GM21390 (cell line): Measurements from ENCODE around the gene EPHA2.
"Not testable (repeated sequence)": the region's sequence is repeated elsewhere in the genome, so short reads cannot be mapped to it uniquely, and the experiment has no call there.

Experiments
- ATAC-seq: cut with Tn5 transposase; IDR thresholded peaks from one replicate; pipeline ENCODE4 v1.9.1; 2021; ENCODE audit not compliant: unreplicated experiment

EPHA2 gene

DNA sequence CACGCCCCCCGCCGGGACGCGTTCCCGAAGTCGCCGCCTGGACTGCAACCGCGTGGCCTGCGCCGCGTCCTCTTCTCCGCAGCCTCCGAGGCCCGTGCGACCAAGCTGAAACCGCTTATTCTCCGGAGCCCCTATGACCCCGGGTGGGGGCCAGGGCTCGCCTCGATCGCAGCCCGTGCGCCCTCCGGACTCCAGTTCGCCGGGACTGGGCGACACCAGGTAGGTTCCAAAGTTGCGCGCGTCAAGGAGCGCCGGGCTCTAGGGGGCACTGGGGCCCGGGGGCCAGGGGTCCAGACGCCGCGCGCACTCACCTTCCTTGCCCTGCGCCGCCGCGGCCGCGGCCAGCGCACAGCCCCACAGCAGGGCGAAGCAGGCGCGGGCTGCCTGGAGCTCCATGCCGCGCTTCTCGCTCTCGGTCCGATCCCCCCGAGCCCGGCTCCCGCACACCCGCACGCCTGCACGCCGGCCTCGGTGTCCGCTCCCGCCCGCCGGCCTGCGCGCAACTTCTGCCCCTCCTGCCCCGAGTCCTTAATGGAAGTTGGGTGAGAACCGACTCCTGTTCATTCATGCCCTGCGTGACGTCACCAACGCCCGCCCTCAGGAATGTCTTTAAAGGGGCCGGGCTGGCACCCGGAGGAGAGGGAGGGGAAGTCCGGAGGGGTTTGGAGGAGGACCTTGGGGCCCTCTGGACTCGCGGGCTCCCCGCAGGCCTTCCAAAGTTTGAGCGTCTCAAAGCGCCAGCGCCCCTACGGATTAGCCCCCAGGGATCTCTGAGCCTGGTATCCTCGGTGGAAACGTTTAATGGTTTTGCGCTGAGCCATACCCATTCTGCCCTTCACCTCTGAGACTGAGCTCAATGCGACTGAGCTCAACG lies at the start of gene EPHA2:
TSS of gene EPHA2 (minus strand) at position 533 of the 874 bp plus-strand sequence. CDS start at position 396, 137 bp downstream.
- no peak for ATAC-seq

DNA sequence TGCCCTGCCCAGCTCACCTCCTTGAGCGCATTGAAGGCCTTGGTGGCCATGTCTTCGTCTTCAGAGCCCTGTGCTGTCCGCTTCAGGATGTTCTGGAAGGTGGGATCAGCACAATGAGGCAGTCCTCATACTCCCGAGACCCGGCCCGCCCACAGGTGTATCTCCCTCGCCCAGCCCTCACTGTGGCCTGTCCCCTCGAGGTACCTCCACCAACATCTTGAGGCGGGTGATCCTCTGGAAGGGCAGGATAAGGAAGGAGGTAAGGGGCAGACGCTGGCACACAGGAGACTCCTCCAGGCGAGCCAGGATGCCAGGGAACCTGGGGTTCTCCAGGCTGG lies 49.4 kb upstream of the EPHA2 start:
- no peak for ATAC-seq

DNA sequence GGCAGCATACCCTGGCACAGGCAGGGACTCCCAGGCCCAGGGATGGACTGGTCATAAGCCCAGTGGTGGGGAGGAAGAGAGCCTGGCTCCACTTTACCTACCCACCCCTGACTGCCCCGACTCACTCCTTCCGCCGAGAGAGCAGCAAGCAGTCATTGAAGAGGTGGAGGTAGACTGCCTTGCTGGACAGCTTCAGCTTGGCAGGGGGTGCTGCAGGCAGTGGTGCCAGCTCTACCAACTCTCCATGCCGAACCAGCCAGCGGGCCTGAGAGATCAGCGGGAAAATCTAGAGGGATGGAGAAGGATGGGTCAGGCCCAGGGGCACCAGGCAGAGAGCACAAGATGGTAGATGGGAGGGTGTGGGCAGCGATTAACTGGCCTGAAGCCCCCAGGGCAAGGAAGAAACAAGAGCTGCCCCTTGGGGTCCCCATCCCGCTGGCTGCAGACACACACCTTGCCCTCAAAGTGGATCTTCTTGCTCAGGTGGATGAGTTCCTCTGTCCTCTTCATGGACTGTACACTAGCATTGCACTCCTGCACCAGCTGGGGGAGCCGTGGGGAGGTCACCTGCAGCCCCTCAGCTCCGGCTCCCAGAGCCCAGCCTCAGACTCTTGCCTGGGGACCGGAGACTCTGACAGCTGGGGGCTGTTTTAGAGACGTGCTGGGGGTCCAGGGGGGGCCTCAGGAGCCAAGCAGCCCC lies 48.9 kb upstream of the EPHA2 start:
- ATAC-seq: no peak

DNA sequence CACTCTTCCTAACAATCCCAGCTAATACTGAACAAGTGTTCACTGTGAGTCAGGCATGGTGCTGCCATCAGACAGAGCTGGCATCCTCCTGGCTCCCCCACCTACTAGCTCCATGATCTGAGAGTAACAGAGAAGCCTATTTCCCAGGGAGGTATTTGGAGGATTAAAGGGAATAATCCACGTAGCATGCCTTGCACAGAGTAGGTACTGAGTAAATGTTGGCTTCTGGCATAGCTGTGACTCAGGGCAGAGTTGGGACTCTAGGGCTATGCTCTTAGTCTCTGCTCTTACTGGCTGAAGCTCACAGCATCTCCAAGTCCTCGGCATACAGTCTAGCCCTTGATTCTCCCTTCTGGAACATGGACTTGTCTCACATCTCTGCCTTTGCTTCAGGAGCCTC lies 48.3 kb upstream of the EPHA2 start:
- ATAC-seq: no peak

DNA sequence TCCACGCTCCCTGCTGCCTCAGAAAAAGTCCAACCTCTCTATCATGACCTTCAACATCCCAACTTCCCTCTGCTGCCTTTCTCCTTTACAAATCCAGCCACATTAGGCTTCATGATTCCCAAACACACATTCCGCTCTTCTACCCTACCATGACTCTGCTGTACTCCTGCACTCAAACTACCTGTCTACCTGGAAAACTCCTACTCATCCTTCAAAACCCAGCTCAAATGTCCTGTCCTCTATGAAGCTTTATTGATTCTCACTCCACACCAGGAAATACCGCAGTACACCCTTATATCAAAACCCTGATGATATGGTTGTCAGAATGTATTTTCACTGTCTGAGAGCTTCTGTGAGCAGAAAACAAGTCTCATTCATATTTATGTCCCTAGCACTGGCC lies 47.7 kb upstream of the EPHA2 start:
- ATAC-seq: no peak

DNA sequence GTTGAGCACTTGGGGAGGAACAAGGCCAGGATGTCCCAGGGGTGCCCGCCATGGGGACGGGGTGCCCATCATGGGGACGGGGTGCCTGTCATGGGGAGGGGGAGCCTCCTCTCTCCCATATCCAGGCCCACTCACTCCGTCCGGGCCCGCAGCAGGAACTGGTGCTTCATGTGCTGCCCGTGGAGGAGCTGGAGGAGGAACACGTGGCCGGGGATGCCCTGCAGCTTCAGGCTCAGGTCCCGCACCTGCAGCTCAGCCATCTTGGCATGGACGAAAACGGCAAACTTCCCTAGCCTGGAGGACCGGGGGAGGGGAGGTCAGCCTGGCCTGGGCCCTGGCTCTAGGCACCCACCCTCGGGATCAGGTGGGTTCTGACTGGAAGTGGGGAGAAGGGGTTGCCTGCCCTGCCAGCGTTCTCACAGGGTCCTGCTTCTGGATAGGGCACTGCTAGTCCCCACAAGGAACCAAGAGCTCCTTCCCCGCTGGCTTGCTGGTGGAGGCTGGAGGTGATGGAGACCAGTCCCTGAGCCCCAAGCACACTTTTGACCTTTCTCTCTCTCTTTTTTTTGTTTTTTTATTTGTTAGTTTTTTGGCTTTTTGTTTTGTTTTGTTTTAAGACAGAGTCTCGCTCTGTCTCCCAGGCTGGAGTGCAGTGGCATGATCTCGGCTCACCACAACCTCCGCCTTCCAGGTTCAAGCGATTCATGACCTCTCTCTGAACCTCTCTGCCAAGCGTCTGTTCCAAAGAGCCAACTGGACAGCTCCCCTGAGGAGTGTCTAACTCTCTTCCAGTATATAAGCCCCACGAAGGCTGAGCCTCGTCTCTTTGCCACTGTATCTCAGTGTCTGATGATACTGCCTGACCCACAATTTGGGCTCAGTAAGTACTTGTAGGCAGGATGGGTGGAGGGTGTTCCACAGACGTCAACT lies 46.7 kb upstream of the EPHA2 start:
- ATAC-seq: no peak

DNA sequence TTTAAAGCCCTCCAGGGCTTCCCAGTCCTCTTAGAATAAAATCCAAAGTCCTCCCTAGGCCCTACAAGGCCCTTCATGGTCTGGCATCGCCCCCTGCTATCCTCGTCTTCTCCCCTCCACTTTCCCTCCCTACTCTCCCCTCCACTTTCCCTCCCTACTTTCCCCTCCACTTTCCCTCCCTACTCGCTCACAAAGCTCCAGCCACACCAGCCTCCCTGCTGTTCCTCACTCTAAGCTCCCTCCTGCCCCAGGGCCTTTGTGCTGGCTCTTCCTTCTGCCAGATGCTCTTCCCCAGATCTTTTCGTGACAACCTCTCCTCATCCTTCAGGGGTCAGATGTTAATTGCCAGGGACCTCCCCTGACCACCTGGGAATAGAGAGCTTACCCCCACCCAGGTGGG lies 43.8 kb upstream of the EPHA2 start:
- no peak for ATAC-seq

DNA sequence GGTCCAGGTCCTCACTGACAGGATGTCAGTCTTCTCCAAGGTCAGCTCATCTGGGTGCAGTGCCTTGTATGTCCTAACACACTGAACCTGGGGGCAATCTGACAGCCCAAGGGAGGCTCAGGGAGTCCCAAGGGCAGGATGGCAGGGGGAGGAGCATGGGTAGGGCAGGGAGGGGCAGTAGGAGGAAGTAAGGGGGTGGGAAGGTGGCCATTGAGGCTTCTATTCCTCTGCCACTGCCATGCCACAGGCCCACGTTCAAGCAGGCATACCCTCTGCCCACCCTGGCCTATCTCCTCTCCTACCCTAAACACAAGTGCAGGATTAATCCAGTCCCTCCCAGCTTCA lies 43.3 kb upstream of the EPHA2 start:
- no peak for ATAC-seq

DNA sequence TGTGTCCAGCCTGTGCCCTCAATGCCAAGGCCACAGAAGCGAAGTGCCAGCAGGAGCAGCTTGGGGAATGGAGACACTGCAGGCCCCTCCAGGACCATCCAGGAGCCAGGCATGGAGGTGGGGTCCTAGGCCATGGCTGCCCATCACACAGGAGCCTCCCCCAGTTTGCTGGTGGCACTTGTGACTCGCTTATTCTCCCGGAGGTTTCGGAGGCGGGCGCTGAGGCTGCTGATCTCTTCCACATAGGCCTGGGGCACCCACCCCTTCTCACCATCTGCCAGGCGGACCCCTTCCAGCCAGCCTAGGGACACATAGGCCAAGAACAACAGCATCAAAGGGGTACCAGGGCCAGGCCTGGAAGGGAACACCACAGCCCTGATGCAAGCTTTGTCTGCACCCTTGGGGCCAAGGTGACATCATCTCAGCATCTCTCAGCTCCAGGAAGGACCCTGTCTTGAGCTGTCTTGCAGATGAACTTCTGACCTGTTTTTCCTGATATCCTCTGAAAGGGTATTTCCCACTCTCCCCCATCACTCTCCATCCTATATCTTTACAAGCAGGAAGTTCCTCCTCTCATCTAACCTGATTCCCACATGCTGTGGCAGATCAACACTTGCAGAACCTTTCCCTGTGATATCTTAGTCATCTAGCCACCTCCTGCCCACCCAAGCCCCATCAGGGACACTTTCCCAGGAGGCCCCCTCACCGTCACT lies 42.7 kb upstream of the EPHA2 start:
- no peak for ATAC-seq

DNA sequence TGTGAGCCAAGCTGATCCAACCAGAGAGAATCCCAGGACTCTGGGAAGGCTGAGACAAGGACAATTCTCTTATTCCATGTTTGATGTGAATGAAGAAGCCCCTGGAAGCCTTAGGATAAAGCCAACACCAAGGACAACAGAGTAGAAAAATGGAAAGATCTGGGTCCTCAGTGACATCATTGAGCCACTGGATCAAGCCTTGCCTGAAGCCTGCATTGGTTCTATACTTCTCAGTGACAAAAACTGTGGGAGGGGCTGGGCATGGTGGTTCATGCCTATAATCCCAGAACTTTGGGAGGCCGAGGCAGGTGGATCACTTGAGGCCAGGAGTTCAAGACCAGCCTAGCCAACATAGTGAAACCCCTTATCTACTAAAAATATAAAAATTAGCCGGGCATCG lies 41.0 kb upstream of the EPHA2 start:
- ATAC-seq: no peak

DNA sequence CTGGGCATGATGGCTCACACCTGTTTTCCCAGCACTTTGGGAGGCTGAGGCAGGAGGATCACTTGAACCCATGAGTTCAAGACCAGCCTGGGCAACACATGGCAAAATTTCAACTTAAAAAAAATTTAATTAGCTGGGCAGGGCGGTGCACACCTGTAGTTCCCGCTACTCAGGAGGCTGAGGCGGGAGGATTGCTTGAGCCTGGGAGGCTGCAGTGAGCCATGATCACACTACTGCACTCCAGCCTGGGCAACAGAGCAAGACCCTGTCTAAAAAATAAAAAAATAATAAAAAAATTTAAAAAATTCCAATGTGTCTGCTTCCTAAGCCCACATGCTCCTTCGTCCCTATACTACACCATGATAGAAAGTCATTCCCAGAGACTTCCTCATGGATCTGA lies 40.3 kb upstream of the EPHA2 start:
- ATAC-seq: not testable (repeated sequence)

DNA sequence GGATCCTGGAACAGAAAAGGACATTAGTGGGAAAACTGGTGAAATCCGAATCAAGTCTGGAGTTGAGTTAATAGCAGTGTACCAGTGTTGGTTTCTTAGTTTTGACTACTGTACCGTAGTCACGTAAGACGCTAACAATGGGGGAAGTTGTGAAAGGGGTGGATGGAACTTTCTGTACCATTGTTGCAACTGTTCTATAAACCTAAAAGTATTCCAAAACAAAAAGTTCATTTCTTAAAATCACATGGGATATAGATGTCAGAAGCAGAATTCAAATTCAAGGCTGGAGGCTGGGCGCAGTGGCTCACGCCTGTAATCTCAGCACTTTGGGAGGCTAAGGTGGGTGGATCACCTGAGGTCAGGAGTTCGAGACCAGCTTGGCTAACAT lies 39.6 kb upstream of the EPHA2 start:
- no peak for ATAC-seq

DNA sequence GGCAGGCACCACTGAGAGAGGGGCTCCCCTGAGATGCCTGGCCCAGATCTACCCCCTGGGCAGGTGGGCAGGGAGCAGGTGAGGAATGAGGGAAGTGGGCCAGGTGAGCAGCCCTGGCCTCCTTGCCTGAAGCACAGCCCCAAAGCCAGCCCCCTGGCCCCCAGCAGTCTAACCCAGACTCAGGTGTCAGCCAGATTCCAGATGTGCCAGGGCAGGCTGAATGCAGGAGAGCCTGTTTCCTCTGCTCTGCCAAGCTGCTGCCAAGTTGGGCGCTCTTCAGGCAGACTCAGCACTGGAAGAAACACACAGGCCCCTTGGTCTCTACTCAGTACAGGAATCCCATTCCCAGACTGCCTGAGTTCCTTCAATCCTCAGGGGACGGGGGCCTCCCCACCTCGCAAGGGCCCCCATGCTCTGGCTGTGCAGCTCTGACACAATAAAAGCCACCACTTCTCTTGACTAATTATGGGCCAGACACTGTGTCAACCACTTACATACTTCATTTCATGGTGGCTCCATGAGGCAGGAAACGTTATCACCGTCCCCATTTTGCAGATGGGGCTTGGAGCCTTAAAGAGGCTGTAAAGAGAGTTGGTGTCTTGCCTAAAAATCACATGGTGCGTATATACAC lies 36.2 kb upstream of the EPHA2 start:
- no peak for ATAC-seq

DNA sequence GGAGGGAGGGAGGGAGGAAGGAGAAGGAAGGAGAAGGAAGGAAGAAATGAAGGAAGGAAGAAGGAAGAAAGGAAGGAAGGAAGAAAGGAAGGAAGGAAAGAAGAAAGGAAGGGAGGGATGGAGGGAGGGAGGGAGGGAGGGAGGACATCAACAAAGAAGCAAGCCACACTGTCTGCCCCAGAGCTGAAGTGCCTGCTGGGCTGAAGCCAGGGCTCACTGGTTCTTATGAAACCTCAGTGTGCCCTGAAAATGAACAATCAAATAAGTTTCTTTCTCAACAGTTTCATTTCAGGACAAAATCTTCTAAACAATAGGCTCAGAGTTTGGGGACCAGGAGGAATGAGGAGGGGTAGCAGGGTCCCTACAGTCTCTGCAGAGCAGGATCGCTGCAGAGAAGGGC lies 35.4 kb upstream of the EPHA2 start:
- ATAC-seq: no peak

DNA sequence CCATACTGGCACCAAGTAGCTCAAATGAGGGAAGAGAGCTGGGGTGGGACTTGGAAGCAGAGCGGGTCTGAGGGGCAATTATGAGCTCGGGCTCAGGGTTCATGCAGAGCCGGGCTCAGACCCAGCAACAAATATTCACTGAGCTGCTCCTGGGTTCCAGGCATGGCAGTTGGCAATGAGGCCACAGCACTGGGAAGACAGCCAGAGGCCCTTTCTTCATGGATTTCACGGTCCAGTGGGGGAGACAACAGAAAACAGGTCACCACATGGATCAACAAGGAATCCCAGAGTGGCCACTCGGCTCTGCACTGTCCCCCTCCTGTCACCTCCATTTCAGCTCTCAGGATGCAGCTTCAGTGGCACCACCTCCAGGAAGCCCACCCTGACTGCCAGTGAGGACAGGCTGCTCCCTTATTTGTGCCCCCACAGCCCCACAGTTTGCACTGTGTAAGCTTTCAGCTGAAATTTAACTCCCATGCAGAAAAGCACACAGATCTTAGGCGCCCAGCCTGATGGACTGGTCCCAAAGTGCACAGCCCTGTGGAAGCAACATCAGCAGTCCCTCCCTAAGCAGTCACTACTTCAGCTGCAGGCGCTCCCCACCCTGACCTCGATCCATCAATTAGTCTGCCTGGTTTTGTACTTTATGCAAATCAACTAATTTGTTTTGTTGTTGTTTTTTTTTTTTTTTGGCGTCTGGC lies 34.2 kb upstream of the EPHA2 start:
- no peak for ATAC-seq

DNA sequence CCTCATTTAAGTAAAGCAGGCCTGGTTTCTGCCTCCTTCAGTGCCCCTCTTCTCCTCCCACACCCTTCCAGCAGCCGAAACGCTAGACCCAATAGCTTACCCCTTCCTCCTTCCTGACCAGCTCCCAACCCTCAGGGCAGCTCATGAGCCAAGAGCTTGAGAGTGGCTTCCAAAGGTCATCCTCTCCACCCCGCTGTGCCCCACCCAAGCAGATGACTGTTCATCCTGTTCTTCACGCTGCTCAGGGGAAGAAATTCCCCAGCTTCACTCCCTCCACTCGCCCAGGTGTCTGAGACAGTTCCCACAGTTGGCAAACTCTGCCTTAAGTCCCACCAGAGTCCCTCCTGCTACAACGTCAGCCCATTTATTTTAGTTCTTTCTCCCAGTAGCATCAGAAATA lies 33.1 kb upstream of the EPHA2 start:
- ATAC-seq: no peak

DNA sequence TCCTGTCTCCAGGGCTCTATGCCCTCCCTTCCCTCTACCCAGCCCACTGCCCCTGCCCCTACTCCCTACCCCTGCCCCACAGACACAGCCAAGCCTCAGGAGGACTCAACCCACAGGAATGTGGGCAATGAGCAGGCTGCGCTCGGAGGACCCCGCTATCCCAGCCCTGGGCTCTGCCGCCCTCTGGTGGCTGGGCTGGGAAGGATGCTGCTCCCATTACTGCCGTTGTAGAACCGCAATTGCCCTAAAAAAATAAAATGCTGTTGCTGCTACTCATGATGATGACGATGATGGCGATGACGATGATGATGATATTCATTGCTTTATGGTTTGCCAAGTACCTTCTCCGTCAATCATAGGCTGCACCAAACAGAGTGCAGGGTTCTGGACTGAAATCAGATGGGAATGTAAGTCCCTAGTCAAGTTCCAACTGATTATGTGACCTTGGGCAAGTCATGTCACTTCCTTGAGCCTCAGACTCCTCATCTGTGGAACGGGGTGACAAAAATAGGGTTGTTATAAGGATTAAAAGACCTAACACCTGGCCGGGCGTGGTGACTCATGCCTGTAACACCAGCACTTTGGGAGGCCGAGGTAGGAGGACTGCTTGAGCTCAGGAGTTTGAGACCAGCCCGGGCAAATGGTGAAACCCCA lies 32.0 kb upstream of the EPHA2 start:
- no peak for ATAC-seq

DNA sequence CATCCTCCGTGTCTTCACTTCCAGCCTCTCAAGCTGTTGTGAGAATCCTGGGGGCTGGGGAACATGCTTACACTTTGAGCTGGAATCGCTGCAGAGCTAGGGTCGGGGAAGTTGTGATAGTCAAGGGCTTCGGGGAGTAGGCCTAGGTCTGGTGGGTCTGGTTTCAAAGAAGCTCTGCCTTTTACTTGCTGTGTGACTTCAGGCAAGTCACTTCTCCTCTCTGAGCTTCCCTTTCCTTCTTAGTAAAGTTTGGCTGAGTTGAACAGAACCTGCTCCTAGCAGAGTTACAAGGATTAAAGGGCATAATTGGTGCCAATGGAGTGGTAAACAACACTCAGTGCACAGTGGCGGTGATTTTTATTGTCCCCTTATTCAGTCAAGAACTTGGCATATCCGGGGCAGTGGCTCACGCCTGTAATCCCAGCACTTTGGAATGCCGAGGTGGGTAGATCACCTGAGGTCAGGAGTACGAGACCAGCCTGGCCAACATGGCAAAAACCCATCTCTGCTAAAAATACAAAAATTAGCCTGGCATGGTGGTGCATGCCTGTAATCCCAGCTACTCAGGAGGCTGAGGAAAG lies 30.9 kb upstream of the EPHA2 start:
- ATAC-seq: no peak
